Measurements from ENCODE around the gene CAMK2G. TPM values are rescaled to one million over a fixed set of nuclear protein-coding genes. Genes with fewer than 3 reads are reported as not detected.

Gene CAMK2G
- total and polyA plus RNA-seq, 2 experiments from 2014 or later, result 30.6 to 34.1 TPM

GRCh38 chr10:73884017-73884416 is 9.7 kb upstream of the CAMK2G start:
- no peaks in the 10 kb centered on the region for H3K36me3 Mint-ChIP-seq (ENCODE audit: low read depth)
- DNase-seq (ENCODE audit: low spot score) (no peak), ATAC-seq (no peak)
- H3K27ac Mint-ChIP-seq, result no peak overlapping the region
- H3K4me1 Mint-ChIP-seq, result peaks cover 18% of the 10 kb centered on the region
- H4K20me1 ChIP-seq (replicated peaks; ENCODE audit: insufficient read depth), result no peaks in the 10 kb centered on the region; the same call in 1 of the 2 replicates
- no peak overlapping the region for H3K4me3 Mint-ChIP-seq
- no peaks in the 10 kb centered on the region for H3K36me3 ChIP-seq (ENCODE audit: insufficient read depth)
- H3K4me2 ChIP-seq, result no peak overlapping the region
- H3F3A ChIP-seq (replicated peaks; ENCODE audit: low read depth), result no peaks in the 10 kb centered on the region
- TF ChIP-seq REST (IDR thresholded peaks at IDR 0.05; ENCODE audit: unreplicated experiment) (no peak), NANOG (IDR thresholded peaks at IDR 0.05; ENCODE audit: borderline replicate concordance) (no peak), JUNB (IDR thresholded peaks at IDR 0.05; ENCODE audit: unreplicated experiment) (no peak), ETS1 (IDR thresholded peaks at IDR 0.05) (no peak), STAT1 (IDR thresholded peaks at IDR 0.05; ENCODE audit: unreplicated experiment) (no peak), ZNF114 (CRISPR knock-in tag; IDR thresholded peaks at IDR 0.05) (no peak)
- peaks cover 9% of the 10 kb centered on the region; the same call in 1 of the 2 replicates for H3K4me1 ChIP-seq (ENCODE audit: insufficient read depth)
- H3K9me3 Mint-ChIP-seq, result no peaks in the 10 kb centered on the region
- H3K79me2 ChIP-seq (replicated peaks; ENCODE audit: insufficient read depth), result no peaks in the 10 kb centered on the region
- no peaks in the 10 kb centered on the region for H3K27me3 ChIP-seq (ENCODE audit: insufficient read depth)
- H2AFZ ChIP-seq, result no peak overlapping the region
- H3K9me2 ChIP-seq (ENCODE audit: insufficient read depth), result no peaks in the 10 kb centered on the region
- no peak overlapping the region for H3K27ac ChIP-seq (ENCODE audit: low read depth)
- no peak overlapping the region for H3K4me3 ChIP-seq
- peaks cover 2% of the 10 kb centered on the region for H3K27me3 Mint-ChIP-seq (ENCODE audit: insufficient read depth, low read depth, poor library complexity)

- no peak overlapping the region for H3K27ac Mint-ChIP-seq
- no peaks in the 10 kb centered on the region for H3K9me2 ChIP-seq (ENCODE audit: insufficient read depth)
- H3K4me1 Mint-ChIP-seq, result peaks cover 14% of the 10 kb centered on the region
- no peak for TF ChIP-seq REST (IDR thresholded peaks at IDR 0.05; ENCODE audit: unreplicated experiment)
- no peak overlapping the region for H3K4me2 ChIP-seq
- no peaks in the 10 kb centered on the region for H3K79me2 ChIP-seq (replicated peaks; ENCODE audit: insufficient read depth)
- peaks cover 2% of the 10 kb centered on the region; the same call in 1 of the 2 replicates for H3K4me1 ChIP-seq (ENCODE audit: insufficient read depth)
- H3K27me3 ChIP-seq (ENCODE audit: insufficient read depth), result no peaks in the 10 kb centered on the region
- DNase-seq (ENCODE audit: low spot score) (no peak), ATAC-seq (no peak)
- H2AFZ ChIP-seq, result no peak overlapping the region
- H3F3A ChIP-seq (replicated peaks; ENCODE audit: low read depth), result no peaks in the 10 kb centered on the region
- H3K4me3 ChIP-seq, result no peak overlapping the region
- H3K4me3 Mint-ChIP-seq, result no peak overlapping the region
- H4K20me1 ChIP-seq (replicated peaks; ENCODE audit: insufficient read depth), result no peaks in the 10 kb centered on the region; the same call in 1 of the 2 replicates
- H3K27ac ChIP-seq (ENCODE audit: low read depth), result no peak overlapping the region
- H3K36me3 Mint-ChIP-seq (ENCODE audit: low read depth), result no peaks in the 10 kb centered on the region
- no peaks in the 10 kb centered on the region for H3K9me3 Mint-ChIP-seq
- no peaks in the 10 kb centered on the region for H3K36me3 ChIP-seq (ENCODE audit: insufficient read depth)
- H3K27me3 Mint-ChIP-seq (ENCODE audit: insufficient read depth, low read depth, poor library complexity), result peaks cover 4% of the 10 kb centered on the region
Observed at GRCh38 chr10:73881221-73881919, 7.0 kb upstream of the CAMK2G start.

All from GM23338 (cell line).